HG02973 (cell line): ENCODE data around the gene DPCD.
"Not testable (repeated sequence)": the region's sequence is repeated elsewhere in the genome, so short reads cannot be mapped to it uniquely, and the experiment has no call there.

Experiments
- ATAC-seq: cut with Tn5 transposase; IDR thresholded peaks from one replicate; pipeline ENCODE4 v1.9.1; 2021; ENCODE audit warnings: moderate library complexity; ENCODE audit not compliant: unreplicated experiment

DPCD gene

DNA sequence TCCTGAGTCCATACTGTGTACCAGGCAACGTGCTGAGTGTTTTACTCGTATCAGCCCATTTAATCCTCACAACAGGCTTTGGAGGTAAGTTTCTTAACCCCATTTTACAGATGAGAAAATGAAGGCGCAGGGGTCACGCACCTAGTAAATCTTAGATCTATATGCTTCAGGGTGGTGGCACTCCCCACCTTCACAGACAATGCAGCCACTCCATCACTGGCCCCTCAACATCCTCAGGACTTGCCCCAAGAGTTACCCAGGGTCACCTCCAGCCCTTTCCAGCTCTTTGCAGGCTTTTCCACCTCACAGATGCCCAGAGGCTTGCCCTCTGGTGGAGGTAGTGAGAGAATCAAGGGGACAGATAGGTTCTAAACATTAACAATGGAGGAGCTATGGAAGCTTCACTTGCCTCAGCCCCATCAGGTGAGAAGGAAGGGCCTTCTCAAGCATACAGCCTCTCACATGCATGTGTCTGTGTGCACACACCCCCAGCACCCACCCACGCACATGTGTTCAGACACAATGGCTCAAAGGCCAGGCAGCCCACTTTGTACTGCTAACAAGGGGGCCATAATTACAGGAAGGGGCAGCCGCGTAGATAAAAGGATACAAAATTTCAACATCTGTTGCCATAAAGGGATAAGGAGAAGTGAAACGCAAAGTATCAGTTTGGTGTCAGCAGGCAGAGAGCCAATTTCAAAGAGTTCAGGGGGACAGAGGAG is 29.1 kb downstream of the DPCD start:
- ATAC-seq = peak; percentile 47

DNA sequence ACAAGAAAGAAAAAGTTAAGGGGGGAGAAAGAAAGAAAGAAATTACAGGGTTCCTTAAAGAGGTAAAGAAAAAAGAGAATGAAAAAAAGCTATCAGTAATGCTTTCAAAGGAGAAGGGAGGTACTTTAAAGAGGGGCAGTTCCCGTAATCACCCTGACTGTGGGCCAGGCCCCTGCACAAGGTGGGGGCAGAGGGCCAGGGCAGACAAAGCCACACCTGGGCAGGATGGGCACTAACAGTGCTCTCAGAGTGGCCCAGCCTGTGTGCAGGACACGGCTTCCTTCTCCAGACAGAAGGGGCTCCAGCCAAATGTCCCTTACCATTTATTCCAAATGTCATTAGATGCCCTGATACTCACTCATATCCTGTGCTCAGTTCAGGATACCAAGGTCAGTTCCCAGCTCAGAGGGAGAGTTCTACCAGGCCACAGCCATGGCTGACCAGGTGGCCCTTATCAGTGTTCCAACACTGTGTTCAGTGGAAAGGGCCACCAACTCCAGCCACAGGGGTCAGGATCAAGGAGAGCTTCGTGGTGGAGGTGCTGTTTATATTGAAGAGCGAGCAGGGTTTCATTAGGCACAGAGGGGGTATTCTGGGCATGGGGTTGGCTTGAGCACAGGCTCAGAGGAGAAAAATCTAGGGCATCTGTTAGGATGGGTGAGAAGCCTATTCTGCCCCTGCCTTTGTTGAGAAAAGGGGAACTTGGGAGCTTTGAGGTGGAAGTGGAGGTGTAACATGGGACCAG is 29.9 kb downstream of the DPCD start:
- ATAC-seq = no peak

DNA sequence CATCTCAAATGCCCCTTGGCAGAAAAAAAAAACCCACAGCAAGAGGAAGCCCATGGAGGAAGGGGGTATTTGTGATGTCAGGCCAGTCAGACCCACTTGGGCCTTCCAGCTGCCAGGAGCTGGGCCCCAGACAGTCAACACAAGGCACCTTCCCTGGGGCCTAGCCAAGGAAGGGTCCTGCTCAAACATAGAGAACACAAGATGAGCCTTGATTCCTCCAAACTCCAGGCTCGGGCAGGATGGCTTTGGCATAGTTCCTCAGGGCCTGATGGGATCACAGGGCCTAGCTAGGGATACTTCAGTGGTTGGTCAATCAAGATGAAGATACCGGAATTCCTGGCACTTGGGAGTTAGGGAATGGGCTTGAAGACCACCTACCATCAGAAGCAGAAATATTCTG is 30.8 kb downstream of the DPCD start:
- ATAC-seq = no peak

DNA sequence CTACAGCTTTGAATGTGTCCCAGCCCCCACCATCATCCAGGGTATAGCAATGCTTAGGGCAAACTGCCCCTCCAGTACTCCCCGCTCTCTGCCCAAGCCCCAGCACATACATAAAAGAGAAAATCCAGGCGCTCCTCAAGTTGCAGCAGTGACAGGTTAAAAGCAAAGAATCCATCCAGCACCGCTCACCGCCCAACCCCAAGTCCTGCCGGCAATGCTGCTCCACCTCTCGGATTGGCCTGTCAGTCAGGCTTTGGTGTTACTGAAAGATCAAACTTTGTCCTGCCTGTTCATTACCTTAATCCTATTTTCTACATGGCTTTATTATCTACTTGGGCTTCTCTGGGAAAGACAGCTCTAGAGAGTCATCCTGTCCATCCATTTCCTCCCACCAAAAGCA is 31.9 kb downstream of the DPCD start:
- ATAC-seq = no peak

DNA sequence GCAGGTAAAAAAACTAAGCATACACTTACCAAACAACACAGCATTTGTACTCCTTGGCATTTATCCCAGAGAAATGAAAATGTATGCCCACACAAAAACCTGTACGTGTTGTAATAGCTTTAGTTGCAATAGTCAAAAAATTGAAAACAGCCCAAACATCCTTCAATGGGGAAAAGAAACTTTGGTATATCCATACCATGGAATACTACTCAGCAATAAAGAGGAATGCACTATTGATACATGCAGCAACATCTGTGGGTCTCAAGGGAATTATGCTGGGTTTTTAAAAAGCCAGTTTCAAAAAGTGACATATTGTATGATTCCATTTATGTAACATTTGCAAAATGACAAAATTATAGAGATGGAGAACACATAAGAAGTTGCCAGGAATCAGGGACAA is 35.4 kb downstream of the DPCD start:
- no peak for ATAC-seq

DNA sequence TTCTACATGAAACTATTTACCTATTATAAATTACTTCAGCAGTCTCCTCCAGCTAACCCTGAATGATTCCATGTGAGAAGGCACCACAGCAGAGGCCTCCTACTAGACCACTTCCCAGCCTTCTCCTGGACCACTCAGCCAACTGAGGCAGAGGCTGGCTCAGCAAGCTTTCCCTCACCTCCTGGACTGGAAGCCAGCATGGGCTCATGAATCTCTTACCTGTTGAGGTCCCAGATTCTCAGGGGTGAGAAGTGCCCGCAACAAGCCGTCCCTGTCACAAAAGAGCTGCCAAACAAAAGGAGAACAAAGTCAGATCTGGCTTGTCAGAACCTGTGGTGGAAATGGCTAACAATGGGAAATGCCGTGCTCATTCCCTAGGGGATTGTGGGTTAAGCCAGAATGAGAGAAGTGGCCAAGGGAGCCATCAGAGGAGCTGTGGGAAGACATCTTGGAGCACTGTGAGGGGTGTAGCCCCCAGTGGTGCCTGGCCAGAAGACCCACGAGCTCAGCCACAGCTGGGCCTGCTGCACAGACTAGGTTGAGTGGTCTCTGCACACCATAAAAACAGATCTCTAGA is 36.5 kb downstream of the DPCD start:
- ATAC-seq = no peak

DNA sequence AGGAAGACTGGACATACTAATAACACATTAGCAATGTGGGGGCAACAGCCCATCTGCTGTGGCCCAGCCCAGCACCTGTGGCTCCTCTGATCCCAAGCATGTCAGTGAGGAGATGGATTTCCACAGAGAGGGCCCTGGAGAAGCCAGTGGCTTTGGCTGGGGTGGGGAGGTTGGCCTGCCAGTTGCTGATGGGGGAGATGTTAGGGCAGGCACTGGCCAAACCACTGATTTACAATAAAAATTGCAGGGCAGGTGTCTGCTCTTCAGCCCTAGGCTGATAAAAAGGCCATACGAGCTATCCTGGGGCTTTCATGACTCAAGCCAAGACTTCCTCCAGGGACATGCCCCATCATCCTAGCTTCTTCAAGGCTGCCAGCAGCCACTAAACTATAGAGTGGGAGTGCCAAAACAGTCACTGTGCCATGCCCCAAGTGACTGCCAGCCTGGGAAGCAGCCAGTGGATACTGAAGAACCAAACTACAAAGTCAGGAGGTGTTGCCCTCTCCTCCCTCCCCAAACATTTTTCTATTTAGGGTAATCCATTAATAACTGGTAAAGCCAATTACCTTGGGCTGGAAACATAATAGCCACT is 37.8 kb downstream of the DPCD start:
- no peak for ATAC-seq

DNA sequence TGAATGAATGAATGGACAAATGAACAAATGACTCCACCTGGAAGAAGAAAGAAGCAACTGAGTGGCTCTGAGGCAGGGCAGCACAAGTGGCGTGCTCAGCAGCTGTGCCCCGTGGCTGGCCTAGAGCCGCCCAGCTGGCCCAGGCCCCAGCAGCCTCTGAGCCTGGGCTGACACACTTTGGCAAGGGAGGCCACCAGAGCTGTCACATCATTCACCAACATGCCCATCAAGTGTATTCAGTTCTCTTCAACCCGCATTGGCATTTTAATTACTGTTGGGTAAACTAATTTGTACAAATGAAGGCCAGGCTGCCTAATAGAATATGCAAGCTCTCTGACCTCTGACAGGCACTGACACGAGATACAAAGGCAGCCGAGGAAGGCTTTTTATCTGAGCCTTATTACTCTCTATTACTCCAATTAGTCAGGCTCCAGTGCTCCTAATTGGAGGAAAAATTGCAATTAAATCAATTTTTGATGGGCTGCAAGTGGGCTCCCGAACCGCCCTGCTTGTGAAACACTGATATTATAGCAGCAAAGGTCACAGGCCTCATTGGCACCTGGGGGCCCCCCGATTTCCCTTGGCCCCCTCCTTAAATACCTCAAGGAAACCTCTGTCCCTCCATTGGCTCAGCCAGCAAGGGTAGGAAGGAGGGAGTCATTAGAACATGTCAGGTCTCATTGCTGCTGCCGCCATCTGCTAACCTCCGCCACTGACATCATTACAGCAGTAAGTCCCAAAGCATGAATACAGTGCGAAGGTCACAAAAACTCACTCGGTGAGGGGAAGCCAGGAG is 41.9 kb downstream of the DPCD start:
- ATAC-seq = no peak

DNA sequence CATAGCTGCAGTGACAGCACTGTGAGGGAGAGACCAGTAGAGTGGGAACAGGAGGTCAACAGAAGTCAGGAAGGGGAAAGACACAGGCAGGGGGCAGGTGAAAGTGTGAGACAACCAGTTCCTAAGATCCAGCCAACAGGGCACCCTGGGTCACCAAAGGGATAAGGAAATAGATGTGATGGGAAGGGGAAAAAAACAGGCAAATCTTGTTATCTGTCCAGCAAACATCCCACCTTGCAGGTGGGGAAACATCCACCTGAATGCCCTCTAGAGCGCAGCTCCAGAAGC is 42.5 kb downstream of the DPCD start:
- no peak for ATAC-seq

DNA sequence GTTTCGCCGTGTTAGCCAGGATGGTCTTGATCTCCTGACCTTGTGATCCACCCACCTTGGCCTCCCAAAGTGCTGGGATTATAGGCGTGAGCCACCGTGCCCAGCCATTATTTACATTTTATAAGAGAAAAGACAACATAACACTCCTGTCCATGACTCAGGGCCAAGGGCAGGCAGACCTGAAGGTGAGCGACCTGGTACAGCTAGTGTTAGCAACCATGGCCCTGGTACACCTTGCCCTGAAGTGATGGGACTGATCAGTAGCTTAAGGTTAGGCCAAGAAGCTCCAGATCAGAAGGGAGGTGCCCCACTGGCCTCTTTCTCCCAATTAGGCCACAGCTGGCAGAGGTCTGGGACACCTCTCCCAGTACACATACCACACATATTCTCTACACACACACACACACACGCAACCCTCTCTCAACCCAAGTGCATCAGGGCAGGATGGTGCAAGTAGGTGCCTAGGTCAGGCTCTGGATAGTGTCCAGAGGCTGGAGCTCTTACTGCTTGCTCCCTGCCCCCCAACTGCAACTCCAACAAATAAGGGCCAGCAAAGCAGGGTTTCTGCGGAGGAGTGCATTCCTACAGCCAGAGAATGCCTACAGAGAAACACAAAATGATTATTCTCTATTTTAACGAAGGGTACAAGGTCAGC is 43.8 kb downstream of the DPCD start:
- no peak for ATAC-seq

DNA sequence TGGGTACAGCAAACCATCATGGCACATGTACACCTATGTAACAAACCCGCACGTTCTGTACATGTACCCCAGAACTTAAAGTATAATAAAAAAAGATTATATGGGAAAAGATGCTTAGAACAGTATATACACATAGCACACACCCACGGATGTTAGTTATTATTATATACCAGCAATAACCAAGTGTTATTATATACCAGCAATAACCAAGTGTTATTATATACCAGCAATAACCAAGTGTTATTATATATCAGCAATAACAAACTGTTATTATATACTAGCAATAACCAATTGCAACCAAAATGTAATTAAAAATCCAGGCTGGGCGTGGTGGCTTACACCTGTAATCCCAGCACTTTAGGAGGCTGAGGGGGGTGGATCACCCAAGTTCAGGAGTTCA is 45.4 kb downstream of the DPCD start:
- ATAC-seq = not testable (repeated sequence)

DNA sequence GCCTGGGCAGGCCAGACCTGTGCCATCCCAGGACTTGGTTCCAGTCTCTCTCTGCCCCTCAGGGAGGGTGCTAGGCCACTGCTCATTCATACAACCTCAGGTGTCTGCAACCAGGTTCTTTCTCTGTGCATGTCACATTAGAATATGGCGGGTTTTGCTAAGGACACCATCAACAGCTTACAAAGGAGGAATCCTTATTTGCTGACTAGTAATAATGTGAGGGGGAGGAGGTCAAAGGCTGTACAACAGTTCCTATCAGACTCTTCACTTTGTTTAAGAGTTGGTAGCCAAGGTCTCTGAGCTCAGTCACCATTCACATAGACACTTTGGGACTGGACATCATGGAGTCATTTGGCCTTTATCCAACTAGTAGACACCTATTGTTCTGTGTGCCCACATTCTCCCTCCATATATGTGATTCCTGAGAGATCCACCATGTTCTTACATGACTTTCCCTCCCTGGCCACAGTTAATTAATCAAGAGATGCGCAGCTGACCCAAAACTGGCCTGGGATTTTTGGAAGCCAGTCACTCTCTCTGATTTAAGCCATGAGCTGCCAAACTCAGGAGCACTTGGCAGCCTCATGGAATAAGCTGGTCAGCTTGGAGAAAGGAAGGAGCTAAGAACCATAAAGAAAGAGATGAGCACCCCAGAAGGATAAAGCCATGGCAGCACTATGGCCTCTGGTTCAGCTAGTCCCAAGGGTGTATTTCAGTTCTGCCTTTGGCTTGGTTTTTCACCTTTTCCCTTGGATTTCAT is 51.2 kb downstream of the DPCD start:
- ATAC-seq = no peak

DNA sequence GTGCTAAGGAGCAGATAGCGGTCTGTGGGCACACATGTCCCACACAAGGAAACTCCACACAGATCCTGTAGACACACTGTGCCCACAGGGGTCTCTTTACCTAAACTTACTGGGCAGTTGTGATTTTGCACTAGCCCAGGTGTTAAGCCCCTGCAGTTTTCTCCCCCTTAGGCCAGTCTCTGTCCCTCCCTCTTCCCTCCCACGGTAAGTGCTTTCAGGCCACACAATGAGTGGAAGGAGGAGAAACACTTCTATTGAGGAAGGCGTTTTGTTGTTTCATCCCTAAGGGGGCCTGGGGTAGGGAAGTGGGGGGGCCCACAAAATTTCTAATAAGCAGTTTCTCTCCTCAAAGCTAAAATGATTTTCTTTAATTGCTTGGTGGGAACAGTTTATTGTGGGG is 55.4 kb downstream of the DPCD start:
- ATAC-seq = no peak

DNA sequence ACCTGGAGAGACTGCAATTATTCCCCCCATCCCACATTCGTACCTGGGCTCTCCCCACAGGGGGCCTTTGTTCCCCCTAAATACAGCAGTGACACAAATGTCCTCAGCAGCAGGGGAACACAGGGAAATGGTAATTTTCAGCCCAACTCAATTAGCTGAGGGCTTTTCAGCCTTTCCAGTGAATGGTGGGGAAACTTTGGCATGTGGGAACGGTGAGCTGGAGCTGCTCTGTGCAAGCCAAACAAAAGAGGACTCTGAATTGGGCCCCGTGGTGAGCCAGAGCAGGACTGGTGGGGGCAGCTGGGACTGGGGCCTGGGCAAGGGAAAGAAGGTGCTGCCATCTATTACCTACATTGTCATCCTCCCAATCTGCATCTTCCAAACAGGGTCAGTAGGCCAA is 55.9 kb downstream of the DPCD start:
- ATAC-seq = no peak

DNA sequence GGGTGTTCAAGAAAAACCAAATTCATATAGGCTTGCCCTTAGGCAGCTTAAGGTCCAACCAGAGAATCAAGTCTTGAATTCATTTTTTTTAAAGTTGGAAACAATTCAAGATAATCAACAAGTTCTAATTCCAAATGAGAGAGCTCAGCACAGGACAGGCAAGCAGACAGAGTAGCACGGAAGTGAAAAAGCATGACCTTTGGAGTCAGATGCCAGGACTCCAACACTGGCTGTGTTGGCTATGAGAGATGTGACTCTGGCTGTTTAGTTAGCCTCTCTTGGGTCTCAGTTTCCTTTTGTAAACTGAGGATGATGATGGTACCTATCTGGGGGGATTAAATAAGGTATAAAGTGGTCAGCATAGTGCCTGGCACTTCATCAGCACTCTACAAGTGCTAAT is 57.5 kb downstream of the DPCD start:
- no peak for ATAC-seq

DNA sequence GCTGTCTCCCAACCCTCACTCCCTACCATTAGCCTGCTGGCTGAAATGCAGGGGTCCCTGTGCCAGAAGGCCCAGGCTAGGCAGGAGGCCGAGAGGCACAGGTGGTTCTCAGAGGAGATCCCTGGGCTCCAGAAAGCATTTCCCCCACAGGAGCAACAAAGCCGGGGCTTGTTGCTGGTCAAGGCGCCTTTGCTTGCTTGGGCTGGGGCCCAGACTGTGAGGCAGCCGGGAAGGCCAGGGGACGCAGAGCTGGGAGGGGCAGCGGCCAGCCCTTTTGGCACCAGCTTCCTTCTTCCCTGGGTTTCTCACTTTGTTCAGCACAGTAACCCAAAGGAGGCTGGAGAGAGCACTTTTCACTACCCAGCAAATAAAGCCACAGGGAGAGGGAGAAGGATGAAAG is 58.2 kb downstream of the DPCD start:
- ATAC-seq = no peak

DNA sequence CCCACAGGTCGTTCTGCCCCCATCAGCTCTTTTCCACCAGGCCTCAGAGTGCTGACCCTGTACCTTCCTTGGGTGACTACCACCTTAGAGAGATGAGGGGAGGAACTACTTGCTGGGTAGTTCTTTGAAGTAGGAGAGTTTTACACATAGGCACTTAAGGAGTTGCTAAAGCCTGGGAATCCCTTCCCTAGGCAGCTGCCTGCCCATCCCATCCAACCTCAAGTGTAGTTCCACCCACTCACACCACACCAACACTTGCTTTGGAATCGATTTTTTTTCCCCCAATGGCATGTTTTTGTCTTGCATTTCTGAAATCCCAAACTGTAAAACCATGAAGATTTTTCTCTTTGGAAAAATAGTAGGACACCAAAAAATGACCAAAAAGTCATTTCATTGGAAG is 59.1 kb downstream of the DPCD start:
- no peak for ATAC-seq

DNA sequence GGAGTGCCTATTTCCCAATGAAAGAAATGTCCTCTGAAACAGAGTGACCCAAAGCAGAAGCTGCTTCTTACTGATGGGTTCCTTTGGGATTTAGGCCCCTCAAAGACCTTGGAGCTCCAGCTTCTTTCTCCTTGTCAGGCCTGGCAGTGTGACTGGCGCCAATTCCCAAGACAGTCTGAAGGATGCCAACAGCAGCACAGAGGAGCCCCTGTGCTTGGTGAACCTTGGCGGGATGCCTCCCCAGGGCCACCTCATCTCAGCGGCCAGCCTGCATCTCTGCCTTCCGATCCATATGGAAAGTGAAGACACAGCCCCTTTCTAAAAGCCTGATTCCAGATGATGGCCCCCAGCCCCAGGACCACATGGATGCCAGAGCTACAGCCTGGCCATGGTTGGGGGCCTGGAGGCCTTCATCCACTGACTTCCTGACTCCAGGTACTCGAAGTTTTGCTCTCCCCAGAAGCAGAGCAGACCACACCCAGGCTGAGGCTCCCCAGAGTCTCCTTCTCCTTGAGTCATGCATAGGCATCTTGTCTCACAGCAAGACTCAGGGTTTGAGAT is 61.5 kb downstream of the DPCD start:
- ATAC-seq = no peak

DNA sequence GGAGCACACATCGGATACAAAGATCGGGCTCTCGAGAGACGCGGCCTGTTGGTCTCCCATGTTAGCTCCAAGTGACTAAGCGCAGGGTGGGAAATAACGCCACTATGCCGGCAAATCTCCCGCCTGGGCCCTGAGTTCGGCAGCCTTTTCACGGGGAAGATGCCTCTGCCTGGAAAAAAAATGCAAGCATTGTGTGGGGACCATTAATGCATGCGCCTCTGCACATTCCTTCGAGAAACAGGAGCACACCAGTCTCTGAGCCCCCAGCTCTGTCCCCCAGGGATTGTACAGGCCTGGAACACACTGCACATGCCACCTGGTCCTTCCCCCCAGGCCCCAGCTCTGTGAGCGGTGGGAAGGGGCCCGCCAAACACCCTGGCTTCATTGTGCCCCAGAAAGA is 62.7 kb downstream of the DPCD start:
- ATAC-seq = no peak

DNA sequence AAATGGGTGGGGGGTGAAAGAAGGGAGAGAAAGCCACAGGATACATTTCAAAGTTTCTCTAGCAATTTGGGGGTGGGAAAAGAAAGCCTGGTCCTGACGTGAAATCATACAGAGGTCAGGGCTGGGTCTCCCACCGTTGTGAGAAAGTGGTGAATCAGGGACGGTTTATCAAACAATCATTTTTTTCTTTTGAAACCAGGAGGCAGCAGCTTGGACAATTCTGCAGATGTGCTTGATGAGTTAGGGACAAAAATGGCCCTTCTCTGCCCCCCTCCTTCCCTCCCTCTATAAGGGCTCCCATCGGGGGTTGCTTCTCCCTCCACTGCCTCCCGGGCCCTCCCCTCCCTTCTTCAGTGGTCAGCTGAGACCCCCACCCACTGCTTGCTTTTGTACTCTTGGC is 63.2 kb downstream of the DPCD start:
- ATAC-seq = no peak
